GM12878 (cell line): ENCODE data around the gene AFAP1. TPM values are rescaled to one million over a fixed set of nuclear protein-coding genes. Genes with fewer than 3 reads are reported as not detected.

Experiments
- ATAC-seq: fragments of 200-7000 bp; cut with Tn5 transposase; 3 replicates; pipeline ENCODE4 v1.9.1; 2020; ENCODE audit warnings: mild to moderate bottlenecking, moderate library complexity
- BruUV-seq: library from RNA; stranded (reverse); fragments of 400-500 nt; replicated peaks from 2 replicates; lab custom pipeline; 2021; lab: Mats Ljungman, UMichigan
- CTCF ChIA-PET: fragments of 300-600 bp; sonication (Branson Sonifier 250); formaldehyde crosslinking; extraction: SDS; loops from one replicate; lab custom pipeline; 2021; ENCODE audit warnings: inconsistent platforms; lab: Yijun Ruan, JAX
- POLR2A ChIA-PET: fragments of 350-600 bp; formaldehyde crosslinking; extraction: SDS; loops from one replicate; lab custom pipeline; 2021; ENCODE audit warnings: inconsistent platforms; lab: Charles Lee
- RAD21 ChIA-PET: fragments of 300-600 bp; sonication (Branson Sonifier 250); formaldehyde crosslinking; loops from one replicate; lab custom pipeline; 2023; ENCODE audit warnings: antibody characterized with exemption; ENCODE audit not compliant: unreplicated experiment; lab: Charles Lee
- SMC1A ChIA-PET: fragments of 300-600 bp; sonication (Branson Sonifier 250); formaldehyde crosslinking; loops from one replicate; lab custom pipeline; 2023; ENCODE audit not compliant: unreplicated experiment, uncharacterized antibody; lab: Charles Lee
- DNase-seq: peaks from one replicate; pipeline ENCODE4 v3.0.0-alpha.2; 2011; ENCODE audit warnings: low read depth, low spot score
- FAIRE-seq: peaks from 3 replicates; lab custom pipeline; 2011; peaks lifted over from hg19 to GRCh38; lab: Jason Lieb, UNC
- H2AFZ ChIP-seq: 2 replicates; pipeline ENCODE4 v1.6.0; 2011; ENCODE audit warnings: low read depth, low read length, control low read depth; ENCODE audit not compliant: control insufficient read depth
- H3K27ac ChIP-seq: 2 replicates; pipeline ENCODE4 v1.5.1; 2011; ENCODE audit warnings: control low read depth; ENCODE audit not compliant: control insufficient read depth, insufficient read depth
- H3K27me3 ChIP-seq, 2 experiments: replicated peaks in 1 of 2; 2 replicates each; pipeline versions ENCODE4 v1.6.0 to v1.6.1; 2011; ENCODE audit warnings: low read length in 1 of 2; ENCODE audit not compliant: control insufficient read depth in 2 of 2, insufficient read depth in 2 of 2
- H3K36me3 ChIP-seq, 2 experiments: 2 replicates each; pipeline ENCODE4 v1.5.1; 2011; ENCODE audit warnings: low read length in 1 of 2; ENCODE audit not compliant: control insufficient read depth in 2 of 2, insufficient read depth in 2 of 2
- H3K4me1 ChIP-seq: 2 replicates; pipeline ENCODE4 v1.6.1; 2011; ENCODE audit warnings: mild to moderate bottlenecking, low read length, moderate library complexity, mixed read lengths; ENCODE audit not compliant: control insufficient read depth, insufficient read depth
- H3K4me2 ChIP-seq: 2 replicates; pipeline ENCODE4 v1.6.0; 2011; ENCODE audit warnings: control low read depth; ENCODE audit not compliant: control insufficient read depth, insufficient read depth
- H3K4me3 ChIP-seq: fragments of 200-600 bp; sonication (generic); 2 replicates; pipeline ENCODE4 v1.5.1; 2016
- H3K79me2 ChIP-seq: 2 replicates; pipeline ENCODE4 v1.6.0; 2011; ENCODE audit warnings: low read length; ENCODE audit not compliant: control insufficient read depth, insufficient read depth
- H3K9ac ChIP-seq: 2 replicates; pipeline ENCODE4 v1.8.0; 2011; ENCODE audit warnings: low read length, control low read depth, mixed read lengths; ENCODE audit not compliant: control insufficient read depth, insufficient read depth
- H3K9me3 ChIP-seq: replicated peaks from 3 replicates; pipeline ENCODE4 v1.5.1; 2011; ENCODE audit warnings: mild to moderate bottlenecking, low read length; ENCODE audit not compliant: control insufficient read depth, insufficient read depth
- H4K20me1 ChIP-seq: 2 replicates; pipeline ENCODE4 v1.6.0; 2011; ENCODE audit not compliant: control insufficient read depth, insufficient read depth
- BACH1 ChIP-seq: fragments of 450-650 bp; IDR thresholded peaks from 2 replicates; pipeline ENCODE4 v1.6.1; 2017; ENCODE audit warnings: mild to moderate bottlenecking, borderline replicate concordance
- BRCA1 ChIP-seq: IDR thresholded peaks from 2 replicates; pipeline ENCODE4 v1.6.1; 2011; ENCODE audit warnings: low read depth, low read length, improper control_type of control experiment
- CEBPZ ChIP-seq: fragments of 150-350 bp; IDR thresholded peaks from 2 replicates; pipeline ENCODE4 v1.6.1; 2016; ENCODE audit warnings: low read depth, low read length
- EED ChIP-seq: sonication (generic); IDR thresholded peaks from 2 replicates; pipeline ENCODE4 v1.6.1; 2016; ENCODE audit warnings: antibody characterized with exemption, low read depth
- EP300 ChIP-seq, 2 experiments: fragments of 150-350 bp in 1 of 2; IDR thresholded peaks; 2 replicates each; pipeline ENCODE4 v1.6.1; 2011 to 2012; ENCODE audit warnings: low read depth in 2 of 2, low read length in 2 of 2, borderline replicate concordance in 1 of 2, improper control_type of control experiment in 1 of 2, inconsistent platforms in 1 of 2; ENCODE audit not compliant: control insufficient read depth in 1 of 2
- RAD21 ChIP-seq: IDR thresholded peaks from 2 replicates; pipeline ENCODE4 v1.6.1; 2011; ENCODE audit warnings: mild to moderate bottlenecking, low read depth, low read length, moderate library complexity; ENCODE audit not compliant: insufficient read depth
- SKIL ChIP-seq: fragments of 450-650 bp; IDR thresholded peaks from 2 replicates; pipeline ENCODE4 v1.6.1; 2017; ENCODE audit warnings: mild to moderate bottlenecking, low read depth, inconsistent platforms; ENCODE audit not compliant: poor library complexity, severe bottlenecking
- SMC3 ChIP-seq: IDR thresholded peaks from 2 replicates; pipeline ENCODE4 v1.6.1; 2011; ENCODE audit warnings: low read length, improper control_type of control experiment, borderline replicate concordance
- ZSCAN29 ChIP-seq: fragments of 450-650 bp; IDR thresholded peaks from 2 replicates; pipeline ENCODE4 v1.6.1; 2017; ENCODE audit warnings: mild to moderate bottlenecking, moderate library complexity
- WGBS: methylation state at CpG from one replicate; pipeline ENCODE4 v1.1.6; 2016; ENCODE audit warnings: low lambda C conversion rate; ENCODE audit not compliant: insufficient replicate concordance, insufficient coverage; ENCODE audit errors: missing lambda C conversion rate; 5-methylcytosine and 5-hydroxymethylcytosine counted together
- in situ Hi-C: fragments of 300-500 bp; cut with MboI; formaldehyde crosslinking; loops from 9 replicates; pipeline ENCODE4 v1.14.3; 2018; ENCODE audit warnings: mixed read lengths
- intact Hi-C: fragments of 100-400 bp; cut with micrococcal nuclease; formaldehyde crosslinking; loops from one replicate; pipeline ENCODE4 v1.14.2; 2022; ENCODE audit not compliant: unreplicated experiment
- polyA plus RNA-seq, 11 experiments: library from polyadenylated mRNA; depleted of rRNA in 4 of 11; unstranded in 6 of 11; stranded (reverse) in 5 of 11; fragments of >200 nt; fragmentation: Nextera tagmentation in 4 of 11; fragmentation: Illumina TruSeq in 1 of 11; extraction: Ambion mirVana in 4 of 11; extraction: Trizol in 1 of 11; gene quantifications; 1 replicate in 1 of 11; 2 replicates in 10 of 11; pipeline versions ENCODE4 v1.2.1 to v1.2.3, GENCODE V29; 2011 to 2016; ENCODE audit warnings: inconsistent platforms in 2 of 11, missing spikeins in 2 of 11, low read depth in 1 of 11
- total RNA-seq, 4 experiments: library from RNA; depleted of rRNA in 3 of 4; stranded (reverse); fragments of >200 nt in 3 of 4; fragmentation: Illumina TruSeq in 1 of 4; extraction: Trizol in 1 of 4; gene quantifications; 2 replicates each; pipeline versions ENCODE4 v1.2.1 to v1.2.3, GENCODE V29; 2013 to 2021

Gene AFAP1
- total and polyA plus RNA-seq, 10 of the 15 experiments (the other 5 are each of a cell fraction or from before 2014, with no cell fraction given), result 0.02 to 0.23 (median 0.09) TPM; not detected in 1

GRCh38 chr4:7863911-7864681 lies 75.6 kb downstream of the AFAP1 start:
- no peaks in the 10 kb centered on the region for H3K79me2 ChIP-seq
- H3K36me3 ChIP-seq, result no peaks in the 10 kb centered on the region
- no peak; the same call in 2 of the 3 replicates for ATAC-seq
- no TSS peak for BruUV-seq
- DNase-seq, result no peak
- no peak overlapping the region for H3K4me2 ChIP-seq
- no peaks in the 10 kb centered on the region for H3K4me1 ChIP-seq
- H3K27ac ChIP-seq, result no peak overlapping the region
- H3K27me3 ChIP-seq, result no peaks in the 10 kb centered on the region
- SMC1A ChIA-PET, result no interaction called here
- TF ChIP-seq ZSCAN29 (no peak), EED (peak; percentile 61; the same call in 1 of the 2 replicates)
- POLR2A ChIA-PET, result no interaction called here
- H3K9me3 ChIP-seq, result no peaks in the 10 kb centered on the region
- RAD21 ChIA-PET, result interaction anchor here (0.8 kb wide), 1 partner anchor 62 kb away, joined by 3 read pairs; no protein-coding TSS in a partner anchor
- in situ Hi-C loops, result no loop called here
- 35% methylated on average over 4 of the region's 4 CpGs for WGBS
- no peak overlapping the region for H2AFZ ChIP-seq
- no peak overlapping the region for H3K4me3 ChIP-seq
- CTCF ChIA-PET, result no interaction called here
- H3K9ac ChIP-seq, result no peak overlapping the region
- intact Hi-C loops, result no loop called here
- no peak for FAIRE-seq
- no peaks in the 10 kb centered on the region for H4K20me1 ChIP-seq

GRCh38 chr4:7862561-7863192 lies 77.0 kb downstream of the AFAP1 start:
- intact Hi-C loops, result no loop called here
- Histone ChIP-seq H2AFZ (no peak overlapping the region), H3K27ac (no peak overlapping the region), H3K9ac (no peak overlapping the region), H4K20me1 (no peaks in the 10 kb centered on the region), H3K36me3 (no peaks in the 10 kb centered on the region), H3K4me2 (no peak overlapping the region), H3K27me3 (no peaks in the 10 kb centered on the region), H3K79me2 (no peaks in the 10 kb centered on the region), H3K9me3 (no peaks in the 10 kb centered on the region), H3K4me1 (no peaks in the 10 kb centered on the region), H3K4me3 (no peak overlapping the region)
- ChIA-PET CTCF (no interaction called here), RAD21 (no interaction called here), SMC1A (no interaction called here), POLR2A (no interaction called here)
- WGBS, result 54% methylated on average over 16 of the region's 16 CpGs
- no peak for ATAC-seq
- no peak for TF ChIP-seq EP300 (IDR thresholded peaks at IDR 0.05; ENCODE audit: borderline replicate concordance in 1 of 2, control insufficient read depth in 1 of 2, low read depth in 2 of 2, low read length in 2 of 2)
- no peak for TF ChIP-seq RAD21
- no peak for TF ChIP-seq ZSCAN29
- no peak for TF ChIP-seq SMC3
- TF ChIP-seq BRCA1, result no peak
- no peak for TF ChIP-seq CEBPZ
- no peak for TF ChIP-seq BACH1
- no peak for TF ChIP-seq SKIL
- no peak for FAIRE-seq
- DNase-seq, result no peak
- in situ Hi-C loops, result no loop called here
- BruUV-seq, result no TSS peak
